K562 (cell line): ENCODE measurements around the gene CEACAM20. TPM values are rescaled to one million over a fixed set of nuclear protein-coding genes. Genes with fewer than 3 reads are reported as not detected.

ENCODE experiments used
- ARID2 ChIP-seq: fragments of 450-650 bp; IDR thresholded peaks from 2 replicates; pipeline ENCODE4 v1.6.1; 2017; ENCODE audit warnings: antibody characterized with exemption, mild to moderate bottlenecking
- CBX5 ChIP-seq: IDR thresholded peaks from 2 replicates; pipeline ENCODE4 v1.6.1; 2014; ENCODE audit warnings: low read depth, borderline replicate concordance
- JUNB ChIP-seq: fragments of 450-650 bp; formaldehyde crosslinking; conservative IDR thresholded peaks from 2 replicates; pipeline ENCODE4 v1.4.0; 2020; ENCODE audit warnings: mild to moderate bottlenecking
- TAF9B ChIP-seq: fragments of 450-650 bp; IDR thresholded peaks from 2 replicates; pipeline ENCODE4 v1.6.1; 2018; ENCODE audit warnings: mild to moderate bottlenecking; ENCODE audit not compliant: partially characterized antibody
- U2AF1 ChIP-seq: fragments of 200-400 bp; formaldehyde crosslinking; optimal IDR thresholded peaks from 2 replicates; pipeline ENCODE3; 2017; ENCODE audit warnings: mild to moderate bottlenecking, low read depth, low read length, moderate library complexity
- ZNF140 ChIP-seq: fragments of 250-450 bp; sonication (Bioruptor Pico); IDR thresholded peaks from 2 replicates; pipeline ENCODE4 v1.8.0; 2021; ENCODE audit warnings: moderate library complexity, mild to moderate bottlenecking, inconsistent platforms
- ZNF707 ChIP-seq: fragments of 250-450 bp; sonication (Bioruptor Pico); conservative IDR thresholded peaks from 2 replicates; pipeline ENCODE4 v1.8.0; 2022; ENCODE audit warnings: inconsistent platforms, mild to moderate bottlenecking, moderate library complexity
- polyA plus RNA-seq, 8 experiments: library from polyadenylated mRNA; depleted of rRNA in 4 of 8; stranded (reverse) in 5 of 8; unstranded in 3 of 8; fragments of >200 nt; fragmentation: Nextera tagmentation in 2 of 8; fragmentation: Illumina TruSeq in 1 of 8; extraction: Ambion mirVana in 2 of 8; extraction: Trizol in 1 of 8; gene quantifications; 2 replicates each; pipeline versions ENCODE4 v1.2.1 to v1.2.3, GENCODE V29; 2011 to 2014; ENCODE audit warnings: inconsistent platforms in 1 of 8, missing spikeins in 1 of 8
- total RNA-seq, 7 experiments: library from RNA; depleted of rRNA in 6 of 7; stranded (reverse); fragments of >200 nt in 6 of 7; fragmentation: Illumina TruSeq in 2 of 7; extraction: Trizol in 2 of 7; gene quantifications; 2 replicates each; pipeline versions ENCODE4 v1.2.1 to v1.2.3, GENCODE V29; 2011 to 2021; ENCODE audit warnings: low replicate concordance in 1 of 7
- TF ChIP-seq, protein P1 (sequence below): fragments of 450-650 bp; IDR thresholded peaks from 2 replicates; pipeline ENCODE4 v1.6.1; 2016; ENCODE audit warnings: mild to moderate bottlenecking, moderate library complexity
- TF ChIP-seq, protein P2 (sequence below): sonication (generic); formaldehyde crosslinking; IDR thresholded peaks from 2 replicates; pipeline ENCODE4 v1.8.0; 2022; ENCODE audit warnings: mild to moderate bottlenecking, missing genetic modification reagents, borderline replicate concordance

CEACAM20 gene
- total and polyA plus RNA-seq, 9 of the 15 experiments (the other 6 are each of a cell fraction or from before 2014, with no cell fraction given) = not detected

DNA sequence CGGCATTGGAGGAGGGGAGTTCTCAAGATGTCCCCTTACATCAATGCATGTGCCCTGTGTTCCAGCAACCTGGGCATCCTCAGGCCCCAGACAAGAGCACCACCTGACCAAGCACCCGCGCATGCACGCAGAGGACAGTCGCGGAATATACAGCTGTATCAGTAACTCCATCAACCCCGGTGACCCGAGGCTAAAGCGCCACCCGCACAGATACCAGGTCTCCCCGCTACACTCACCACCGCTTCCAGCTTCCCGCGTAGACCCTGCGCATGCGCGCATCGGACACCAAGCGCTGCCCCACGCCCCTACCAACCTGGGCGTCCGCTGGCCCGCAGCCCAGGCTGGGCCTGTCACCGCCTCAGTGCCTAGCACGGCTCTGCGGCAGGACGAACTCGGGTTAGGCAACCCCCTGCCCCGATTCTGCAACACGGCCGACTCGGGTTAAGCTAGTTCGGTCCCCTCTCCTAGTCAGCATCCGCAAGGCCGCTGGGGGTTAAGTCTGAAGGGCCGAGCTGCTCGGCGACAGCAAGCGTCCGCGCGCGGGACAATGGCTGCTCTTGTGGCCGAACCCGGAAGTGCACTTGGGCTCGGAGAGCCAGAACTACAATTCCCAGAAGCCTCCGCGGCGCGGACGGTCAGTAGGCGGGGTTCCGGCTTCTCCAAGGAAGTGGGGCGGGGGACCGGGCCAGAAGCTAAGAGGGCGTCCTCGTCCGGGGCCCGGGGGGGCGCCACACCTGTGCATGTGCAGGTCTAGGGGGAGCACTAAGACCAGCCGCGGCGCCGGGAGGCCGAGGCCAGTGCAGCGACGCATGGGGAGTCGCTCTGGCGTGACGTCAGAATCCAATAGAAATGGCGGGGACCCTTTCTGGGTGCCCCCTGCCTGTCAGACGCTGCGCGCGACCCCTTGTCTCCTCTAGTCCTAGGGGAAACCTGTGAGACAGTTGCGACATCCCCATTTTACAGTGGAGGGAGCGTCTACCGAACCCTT is 29.2 kb downstream of the CEACAM20 start, which contains the start of gene ZNF180 (continued):
- TF ChIP-seq, protein P1, sequence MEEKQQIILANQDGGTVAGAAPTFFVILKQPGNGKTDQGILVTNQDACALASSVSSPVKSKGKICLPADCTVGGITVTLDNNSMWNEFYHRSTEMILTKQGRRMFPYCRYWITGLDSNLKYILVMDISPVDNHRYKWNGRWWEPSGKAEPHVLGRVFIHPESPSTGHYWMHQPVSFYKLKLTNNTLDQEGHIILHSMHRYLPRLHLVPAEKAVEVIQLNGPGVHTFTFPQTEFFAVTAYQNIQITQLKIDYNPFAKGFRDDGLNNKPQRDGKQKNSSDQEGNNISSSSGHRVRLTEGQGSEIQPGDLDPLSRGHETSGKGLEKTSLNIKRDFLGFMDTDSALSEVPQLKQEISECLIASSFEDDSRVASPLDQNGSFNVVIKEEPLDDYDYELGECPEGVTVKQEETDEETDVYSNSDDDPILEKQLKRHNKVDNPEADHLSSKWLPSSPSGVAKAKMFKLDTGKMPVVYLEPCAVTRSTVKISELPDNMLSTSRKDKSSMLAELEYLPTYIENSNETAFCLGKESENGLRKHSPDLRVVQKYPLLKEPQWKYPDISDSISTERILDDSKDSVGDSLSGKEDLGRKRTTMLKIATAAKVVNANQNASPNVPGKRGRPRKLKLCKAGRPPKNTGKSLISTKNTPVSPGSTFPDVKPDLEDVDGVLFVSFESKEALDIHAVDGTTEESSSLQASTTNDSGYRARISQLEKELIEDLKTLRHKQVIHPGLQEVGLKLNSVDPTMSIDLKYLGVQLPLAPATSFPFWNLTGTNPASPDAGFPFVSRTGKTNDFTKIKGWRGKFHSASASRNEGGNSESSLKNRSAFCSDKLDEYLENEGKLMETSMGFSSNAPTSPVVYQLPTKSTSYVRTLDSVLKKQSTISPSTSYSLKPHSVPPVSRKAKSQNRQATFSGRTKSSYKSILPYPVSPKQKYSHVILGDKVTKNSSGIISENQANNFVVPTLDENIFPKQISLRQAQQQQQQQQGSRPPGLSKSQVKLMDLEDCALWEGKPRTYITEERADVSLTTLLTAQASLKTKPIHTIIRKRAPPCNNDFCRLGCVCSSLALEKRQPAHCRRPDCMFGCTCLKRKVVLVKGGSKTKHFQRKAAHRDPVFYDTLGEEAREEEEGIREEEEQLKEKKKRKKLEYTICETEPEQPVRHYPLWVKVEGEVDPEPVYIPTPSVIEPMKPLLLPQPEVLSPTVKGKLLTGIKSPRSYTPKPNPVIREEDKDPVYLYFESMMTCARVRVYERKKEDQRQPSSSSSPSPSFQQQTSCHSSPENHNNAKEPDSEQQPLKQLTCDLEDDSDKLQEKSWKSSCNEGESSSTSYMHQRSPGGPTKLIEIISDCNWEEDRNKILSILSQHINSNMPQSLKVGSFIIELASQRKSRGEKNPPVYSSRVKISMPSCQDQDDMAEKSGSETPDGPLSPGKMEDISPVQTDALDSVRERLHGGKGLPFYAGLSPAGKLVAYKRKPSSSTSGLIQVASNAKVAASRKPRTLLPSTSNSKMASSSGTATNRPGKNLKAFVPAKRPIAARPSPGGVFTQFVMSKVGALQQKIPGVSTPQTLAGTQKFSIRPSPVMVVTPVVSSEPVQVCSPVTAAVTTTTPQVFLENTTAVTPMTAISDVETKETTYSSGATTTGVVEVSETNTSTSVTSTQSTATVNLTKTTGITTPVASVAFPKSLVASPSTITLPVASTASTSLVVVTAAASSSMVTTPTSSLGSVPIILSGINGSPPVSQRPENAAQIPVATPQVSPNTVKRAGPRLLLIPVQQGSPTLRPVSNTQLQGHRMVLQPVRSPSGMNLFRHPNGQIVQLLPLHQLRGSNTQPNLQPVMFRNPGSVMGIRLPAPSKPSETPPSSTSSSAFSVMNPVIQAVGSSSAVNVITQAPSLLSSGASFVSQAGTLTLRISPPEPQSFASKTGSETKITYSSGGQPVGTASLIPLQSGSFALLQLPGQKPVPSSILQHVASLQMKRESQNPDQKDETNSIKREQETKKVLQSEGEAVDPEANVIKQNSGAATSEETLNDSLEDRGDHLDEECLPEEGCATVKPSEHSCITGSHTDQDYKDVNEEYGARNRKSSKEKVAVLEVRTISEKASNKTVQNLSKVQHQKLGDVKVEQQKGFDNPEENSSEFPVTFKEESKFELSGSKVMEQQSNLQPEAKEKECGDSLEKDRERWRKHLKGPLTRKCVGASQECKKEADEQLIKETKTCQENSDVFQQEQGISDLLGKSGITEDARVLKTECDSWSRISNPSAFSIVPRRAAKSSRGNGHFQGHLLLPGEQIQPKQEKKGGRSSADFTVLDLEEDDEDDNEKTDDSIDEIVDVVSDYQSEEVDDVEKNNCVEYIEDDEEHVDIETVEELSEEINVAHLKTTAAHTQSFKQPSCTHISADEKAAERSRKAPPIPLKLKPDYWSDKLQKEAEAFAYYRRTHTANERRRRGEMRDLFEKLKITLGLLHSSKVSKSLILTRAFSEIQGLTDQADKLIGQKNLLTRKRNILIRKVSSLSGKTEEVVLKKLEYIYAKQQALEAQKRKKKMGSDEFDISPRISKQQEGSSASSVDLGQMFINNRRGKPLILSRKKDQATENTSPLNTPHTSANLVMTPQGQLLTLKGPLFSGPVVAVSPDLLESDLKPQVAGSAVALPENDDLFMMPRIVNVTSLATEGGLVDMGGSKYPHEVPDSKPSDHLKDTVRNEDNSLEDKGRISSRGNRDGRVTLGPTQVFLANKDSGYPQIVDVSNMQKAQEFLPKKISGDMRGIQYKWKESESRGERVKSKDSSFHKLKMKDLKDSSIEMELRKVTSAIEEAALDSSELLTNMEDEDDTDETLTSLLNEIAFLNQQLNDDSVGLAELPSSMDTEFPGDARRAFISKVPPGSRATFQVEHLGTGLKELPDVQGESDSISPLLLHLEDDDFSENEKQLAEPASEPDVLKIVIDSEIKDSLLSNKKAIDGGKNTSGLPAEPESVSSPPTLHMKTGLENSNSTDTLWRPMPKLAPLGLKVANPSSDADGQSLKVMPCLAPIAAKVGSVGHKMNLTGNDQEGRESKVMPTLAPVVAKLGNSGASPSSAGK = peak; percentile 85
- TF ChIP-seq ARID2 (no peak), JUNB (CRISPR knock-in tag) (no peak), TAF9B (peak; percentile 82), CBX5 (no peak), U2AF1 (peak; percentile 60), ZNF707 (no peak), ZNF140 (no peak)
- TF ChIP-seq, protein P2, sequence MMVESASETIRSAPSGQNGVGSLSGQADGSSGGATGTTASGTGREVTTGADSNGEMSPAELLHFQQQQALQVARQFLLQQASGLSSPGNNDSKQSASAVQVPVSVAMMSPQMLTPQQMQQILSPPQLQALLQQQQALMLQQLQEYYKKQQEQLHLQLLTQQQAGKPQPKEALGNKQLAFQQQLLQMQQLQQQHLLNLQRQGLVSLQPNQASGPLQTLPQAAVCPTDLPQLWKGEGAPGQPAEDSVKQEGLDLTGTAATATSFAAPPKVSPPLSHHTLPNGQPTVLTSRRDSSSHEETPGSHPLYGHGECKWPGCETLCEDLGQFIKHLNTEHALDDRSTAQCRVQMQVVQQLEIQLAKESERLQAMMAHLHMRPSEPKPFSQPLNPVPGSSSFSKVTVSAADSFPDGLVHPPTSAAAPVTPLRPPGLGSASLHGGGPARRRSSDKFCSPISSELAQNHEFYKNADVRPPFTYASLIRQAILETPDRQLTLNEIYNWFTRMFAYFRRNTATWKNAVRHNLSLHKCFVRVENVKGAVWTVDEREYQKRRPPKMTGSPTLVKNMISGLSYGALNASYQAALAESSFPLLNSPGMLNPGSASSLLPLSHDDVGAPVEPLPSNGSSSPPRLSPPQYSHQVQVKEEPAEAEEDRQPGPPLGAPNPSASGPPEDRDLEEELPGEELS = peak; percentile 60; the same call in 1 of the 2 replicates
